Loucy (cell line): Measurements from ENCODE around the gene SEC24B.

Experiments
- CTCF ChIP-seq: fragments of 200-600 bp; sonication (generic); conservative IDR thresholded peaks from 2 replicates; pipeline ENCODE4 v1.5.1; 2014; ENCODE audit warnings: mild to moderate bottlenecking, antibody characterized with exemption, low read length
- EZH2phosphoT487 ChIP-seq: fragments of 200-600 bp; IDR thresholded peaks from 2 replicates; pipeline ENCODE4 v1.6.1; 2018; ENCODE audit warnings: antibody characterized with exemption, mild to moderate bottlenecking, moderate library complexity, borderline replicate concordance

DNA sequence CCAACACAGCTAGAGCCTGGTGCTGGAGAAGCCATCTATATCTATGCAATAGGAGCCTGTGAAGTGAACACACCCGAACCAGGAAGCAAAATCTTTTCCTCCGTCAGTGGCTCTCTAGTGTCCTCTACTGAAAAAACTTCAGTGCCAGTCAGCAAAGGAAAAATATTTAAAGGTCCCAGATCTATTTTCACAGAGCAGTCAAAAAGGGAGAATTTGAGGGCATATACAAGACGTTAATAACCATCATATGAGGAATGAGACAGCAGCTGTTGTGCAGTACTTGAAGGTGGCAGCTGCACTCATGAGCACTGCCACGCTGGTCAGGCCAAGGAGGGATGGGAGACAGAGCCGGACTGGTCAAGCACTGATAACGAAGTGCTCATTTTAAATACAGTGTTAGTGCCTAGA is 140.8 kb downstream of the SEC24B start:
- TF ChIP-seq CTCF (peak; percentile 67), EZH2phosphoT487 (no peak)
